CD14-positive monocyte (primary cell): ENCODE data around the gene TRPM5. TPM values are rescaled to one million over a fixed set of nuclear protein-coding genes. Genes with fewer than 3 reads are reported as not detected.

Source experiments
- DNase-seq, 3 donors: peaks; one replicate each; pipeline ENCODE4 v3.0.0-alpha.2; 2011 to 2022
- H2AFZ ChIP-seq: 2 replicates; pipeline ENCODE4 v1.6.0; 2012; ENCODE audit warnings: mild to moderate bottlenecking, low read depth, low read length, inconsistent platforms; ENCODE audit not compliant: insufficient read depth, poor library complexity, severe bottlenecking
- H3K27ac ChIP-seq, 2 donors: 1 replicate in 1 of 2; 2 replicates in 1 of 2; pipeline ENCODE4 v1.5.1; 2012 to 2013; ENCODE audit warnings: low read length in 2 of 2, control low read depth in 1 of 2, inconsistent platforms in 1 of 2, low read depth in 1 of 2, mild to moderate bottlenecking in 1 of 2
- H3K27me3 ChIP-seq, 2 donors: one replicate each; pipeline versions ENCODE4 v1.6.0 to v1.6.1; 2011 to 2013; ENCODE audit warnings: low read length in 2 of 2; ENCODE audit not compliant: control insufficient read depth in 2 of 2, insufficient read depth in 2 of 2
- H3K36me3 ChIP-seq, 2 donors: replicated peaks in 1 of 2; 1 replicate in 1 of 2; 2 replicates in 1 of 2; pipeline versions ENCODE4 v1.5.1 to v1.6.1; 2012 to 2013; ENCODE audit warnings: low read length in 2 of 2, control low read depth in 1 of 2, inconsistent platforms in 1 of 2, mild to moderate bottlenecking in 1 of 2; ENCODE audit not compliant: insufficient read depth in 2 of 2, control insufficient read depth in 1 of 2
- H3K4me1 ChIP-seq, 2 donors: 1 replicate in 1 of 2; 2 replicates in 1 of 2; pipeline versions ENCODE4 v1.5.1 to v1.6.1; 2012 to 2013; ENCODE audit warnings: low read length in 2 of 2, control low read depth in 1 of 2, inconsistent platforms in 1 of 2, mild to moderate bottlenecking in 1 of 2, moderate library complexity in 1 of 2; ENCODE audit not compliant: insufficient read depth in 2 of 2, control insufficient read depth in 1 of 2
- H3K4me2 ChIP-seq: replicated peaks from 2 replicates; pipeline ENCODE3; 2012; ENCODE audit warnings: low read length, moderate library complexity, mild to moderate bottlenecking; ENCODE audit not compliant: poor library complexity, severe bottlenecking; ENCODE audit errors: extremely low read depth
- H3K4me3 ChIP-seq, 3 experiments: fragments of 200-600 bp in 1 of 3; sonication (generic) in 1 of 3; replicated peaks in 1 of 3; 1 replicate in 2 of 3; 2 replicates in 1 of 3; pipeline ENCODE4 v1.5.1; 2011 to 2013; ENCODE audit warnings: low read length in 3 of 3, mild to moderate bottlenecking in 3 of 3, control low read depth in 2 of 3, low read depth in 2 of 3, inconsistent platforms in 1 of 3, moderate library complexity in 1 of 3
- H3K79me2 ChIP-seq: 2 replicates; pipeline ENCODE4 v1.6.0; 2012; ENCODE audit warnings: mild to moderate bottlenecking, control low read depth, inconsistent platforms, low read length, moderate library complexity; ENCODE audit not compliant: insufficient read depth
- H3K9ac ChIP-seq: 2 replicates; pipeline ENCODE4 v1.6.0; 2017; ENCODE audit warnings: low read length, mild to moderate bottlenecking; ENCODE audit not compliant: insufficient read depth, poor library complexity, severe bottlenecking
- H3K9me3 ChIP-seq, 2 donors: replicated peaks in 1 of 2; 1 replicate in 1 of 2; 2 replicates in 1 of 2; pipeline versions ENCODE4 v1.5.1 to v1.6.1; 2012 to 2013; ENCODE audit warnings: low read length in 2 of 2, control low read depth in 1 of 2; ENCODE audit not compliant: control insufficient read depth in 1 of 2, insufficient read depth in 1 of 2
- H4K20me1 ChIP-seq: 2 replicates; pipeline ENCODE4 v1.6.0; 2012; ENCODE audit warnings: mild to moderate bottlenecking, low read length, control low read depth, moderate library complexity; ENCODE audit not compliant: insufficient read depth
- H3K27ac Mint-ChIP-seq, 7 donors: one replicate each; pipeline ENCODE4 v1.8.0; 2020; ENCODE audit warnings: mild to moderate bottlenecking in 7 of 7, mixed read lengths in 7 of 7, moderate library complexity in 6 of 7, inconsistent platforms in 2 of 7
- H3K27me3 Mint-ChIP-seq, 3 donors: one replicate each; pipeline ENCODE4 v1.8.0; 2021 to 2022; ENCODE audit warnings: low read depth in 3 of 3, mild to moderate bottlenecking in 3 of 3, mixed read lengths in 3 of 3, moderate library complexity in 3 of 3, inconsistent platforms in 1 of 3
- H3K36me3 Mint-ChIP-seq, 2 donors: one replicate each; pipeline ENCODE4 v1.8.0; 2020; ENCODE audit warnings: mixed read lengths in 2 of 2, inconsistent platforms in 1 of 2, mild to moderate bottlenecking in 1 of 2
- H3K4me1 Mint-ChIP-seq: one replicate; pipeline ENCODE4 v1.8.0; 2020; ENCODE audit warnings: mild to moderate bottlenecking, mixed read lengths
- H3K4me3 Mint-ChIP-seq, 2 donors: one replicate each; pipeline ENCODE4 v1.8.0; 2020; ENCODE audit warnings: mild to moderate bottlenecking in 2 of 2, mixed read lengths in 2 of 2, moderate library complexity in 1 of 2
- H3K9me3 Mint-ChIP-seq, 7 donors: one replicate each; pipeline ENCODE4 v1.8.0; 2020 to 2022; ENCODE audit warnings: mixed read lengths in 7 of 7, mild to moderate bottlenecking in 6 of 7, moderate library complexity in 6 of 7, inconsistent platforms in 2 of 7
- CTCF ChIP-seq: fragments of 200-600 bp; IDR thresholded peaks from one replicate; pipeline ENCODE4 v1.8.0; 2022; ENCODE audit warnings: antibody characterized with exemption, mild to moderate bottlenecking
- WGBS: methylation state at CpG from one replicate; pipeline ENCODE4 v1.1.5; 2013; ENCODE audit warnings: missing lambda C conversion rate; ENCODE audit not compliant: insufficient coverage; 5-methylcytosine and 5-hydroxymethylcytosine counted together
- intact Hi-C, 2 donors: fragments of 100-400 bp; cut with micrococcal nuclease; formaldehyde crosslinking; loops; one replicate each; pipeline versions ENCODE4 v1.15.0 to v1.15.1; 2023
- polyA plus RNA-seq, 3 donors: library from polyadenylated mRNA; depleted of rRNA in 1 of 3; unstranded in 2 of 3; stranded (reverse) in 1 of 3; fragments of 300-500 nt in 2 of 3; fragments of >200 nt in 1 of 3; fragmentation: Illumina TruSeq in 2 of 3; gene quantifications; 1 replicate in 2 of 3; 2 replicates in 1 of 3; pipeline ENCODE4 v1.2.3, GENCODE V29; 2012 to 2021

Gene TRPM5
- polyA plus RNA-seq, 3 donors: 0.03 TPM; not detected in 2

GRCh38 chr11:2395211-2395730 is 49.0 kb downstream of the TRPM5 start:
- Histone ChIP-seq H3K36me3 (peaks cover 0 to 4% of the 10 kb centered on the region in 2 donors), H3K79me2 (peaks cover 11% of the 10 kb centered on the region), H2AFZ (no peak overlapping the region), H3K4me1 (peaks cover 10 to 13% of the 10 kb centered on the region in 2 donors), H4K20me1 (peaks cover 2% of the 10 kb centered on the region), H3K4me3 (no peak overlapping the region), H3K9ac (no peak overlapping the region), H3K27me3 (no peaks in the 10 kb centered on the region), H3K4me2 (no peak overlapping the region), H3K27ac (no peak overlapping the region), H3K9me3 (no peaks in the 10 kb centered on the region)
- DNase-seq: no peak
- 93% methylated on average over 20 of the region's 26 CpGs for WGBS
- Mint-ChIP-seq H3K4me3 (no peak overlapping the region), H3K4me1 (peaks cover 9% of the 10 kb centered on the region), H3K27me3 (peaks cover 0 to 2% (median 0%) of the 10 kb centered on the region in 3 donors), H3K9me3 (no peaks in the 10 kb centered on the region), H3K36me3 (peaks cover 2 to 10% of the 10 kb centered on the region in 2 donors), H3K27ac (no peak overlapping the region)
- intact Hi-C loops: no loop called here
- no peak for TF ChIP-seq CTCF

GRCh38 chr11:2394818-2395105 is 49.6 kb downstream of the TRPM5 start:
- peaks cover 7% of the 10 kb centered on the region for H4K20me1 ChIP-seq
- H2AFZ ChIP-seq: no peak overlapping the region
- DNase-seq: no peak
- H3K27me3 Mint-ChIP-seq: peaks cover 0 to 2% (median 0%) of the 10 kb centered on the region in 3 donors
- peaks cover 10% of the 10 kb centered on the region for H3K79me2 ChIP-seq
- no peaks in the 10 kb centered on the region for H3K27me3 ChIP-seq
- peak overlapping the region in 2 of 7 donors; percentile 35 to 58 for H3K27ac Mint-ChIP-seq
- intact Hi-C loops: no loop called here
- no peak overlapping the region for H3K4me3 Mint-ChIP-seq
- WGBS: 100% methylated on average over 4 of the region's 8 CpGs
- H3K36me3 ChIP-seq: peaks cover 0 to 4% of the 10 kb centered on the region in 2 donors
- no peak overlapping the region for H3K9ac ChIP-seq
- no peak overlapping the region for H3K4me2 ChIP-seq
- H3K4me3 ChIP-seq: no peak overlapping the region
- H3K9me3 ChIP-seq: no peaks in the 10 kb centered on the region
- peaks cover 9% of the 10 kb centered on the region for H3K4me1 Mint-ChIP-seq
- H3K9me3 Mint-ChIP-seq: no peaks in the 10 kb centered on the region
- peaks cover 8 to 11% of the 10 kb centered on the region in 2 donors for H3K4me1 ChIP-seq
- no peak overlapping the region for H3K27ac ChIP-seq
- no peak for TF ChIP-seq CTCF
- peaks cover 2 to 10% of the 10 kb centered on the region in 2 donors for H3K36me3 Mint-ChIP-seq

Other genes with a start within 250 kb of the TRPM5 start
- 10 to 100 TPM in 1 of 3 donors, 1 to 10 TPM in 2; 5.7 to 11.4 (median 8.3) TPM for gene ASCL2, start 173.9 kb downstream of the TRPM5 start, polyA plus RNA-seq
- gene C11orf21, start 142.6 kb downstream of the TRPM5 start, polyA plus RNA-seq: 100 to 1,000 TPM in 1 of 3 donors, 10 to 100 TPM in 2; 10.8 to 135 (median 13.1) TPM
- gene TSPAN32, start 142.5 kb downstream of the TRPM5 start, polyA plus RNA-seq: 100 to 1,000 TPM in 1 of 3 donors, 10 to 100 TPM in 2; 34.8 to 136 (median 82.5) TPM
- 10 to 100 TPM in 2 of 3 donors, 1 to 10 TPM in 1; 3.2 to 74.9 (median 12.3) TPM for gene CD81, start 67.2 kb downstream of the TRPM5 start, polyA plus RNA-seq
- gene TSSC4, start 43.8 kb downstream of the TRPM5 start, polyA plus RNA-seq: 10 to 100 TPM; 28.1 to 74.6 (median 52.0) TPM
- gene KCNQ1, start 494 bp upstream of the TRPM5 start, polyA plus RNA-seq: 10 to 100 TPM; 14.9 to 31.8 (median 21.6) TPM